ENCODE results near the gene ADD1.

GRCh38 chr4:2923668-2924173, 80.1 kb downstream of the ADD1 start:
- no peak for TF ChIP-seq POLR2A (IDR thresholded peaks at IDR 0.05)
- TF ChIP-seq CTCF (IDR thresholded peaks at IDR 0.05) = no peak

Data from right lobe of liver (tissue), 4 donors.